ENCODE data around the gene CAMSAP1.

The CAMSAP1 gene

GRCh38 chr9:135883410-135884089 is 23.8 kb downstream of the CAMSAP1 start:
- DNase-seq (ENCODE audit: low read depth, low spot score), result no peak

GRCh38 chr9:135882011-135882410 is 25.3 kb downstream of the CAMSAP1 start:
- no peak for DNase-seq (ENCODE audit: low read depth, low spot score)

GRCh38 chr9:135880438-135880837 is 26.9 kb downstream of the CAMSAP1 start:
- DNase-seq (ENCODE audit: low read depth, low spot score), result no peak

- no peak for DNase-seq (ENCODE audit: low read depth, low spot score)
These were observed 27.7 kb downstream of the CAMSAP1 start for GRCh38 chr9:135879619-135880018.

- no peak for DNase-seq (ENCODE audit: low read depth, low spot score)
These were observed 28.1 kb downstream of the CAMSAP1 start for GRCh38 chr9:135879237-135879601.

GRCh38 chr9:135878528-135879236 is 28.7 kb downstream of the CAMSAP1 start:
- DNase-seq (ENCODE audit: low read depth, low spot score), result no peak

GRCh38 chr9:135877791-135878527 is 29.4 kb downstream of the CAMSAP1 start:
- DNase-seq (ENCODE audit: low read depth, low spot score), result no peak

- no peak for DNase-seq (ENCODE audit: low read depth, low spot score)
These were observed 30.4 kb downstream of the CAMSAP1 start for GRCh38 chr9:135876936-135877335.

GRCh38 chr9:135874859-135875258 is 32.5 kb downstream of the CAMSAP1 start:
- DNase-seq (ENCODE audit: low read depth, low spot score), result no peak

GRCh38 chr9:135869909-135870308 is 37.4 kb downstream of the CAMSAP1 start:
- no peak for DNase-seq (ENCODE audit: low read depth, low spot score)

- DNase-seq (ENCODE audit: low read depth, low spot score), result no peak
These were observed 41.8 kb downstream of the CAMSAP1 start for GRCh38 chr9:135865531-135865930.

GRCh38 chr9:135864447-135865049 is 42.8 kb downstream of the CAMSAP1 start:
- peak; percentile 61 for DNase-seq (ENCODE audit: low read depth, low spot score)

GRCh38 chr9:135862809-135863208 is 44.5 kb downstream of the CAMSAP1 start:
- DNase-seq (ENCODE audit: low read depth, low spot score), result no peak

GRCh38 chr9:135858491-135859185 is 48.7 kb downstream of the CAMSAP1 start:
- no peak for DNase-seq (ENCODE audit: low read depth, low spot score)

GRCh38 chr9:135857843-135858242 is 49.5 kb downstream of the CAMSAP1 start:
- no peak for DNase-seq (ENCODE audit: low read depth, low spot score)

GRCh38 chr9:135857371-135857786 is 50.0 kb downstream of the CAMSAP1 start:
- no peak for DNase-seq (ENCODE audit: low read depth, low spot score)

GRCh38 chr9:135851748-135852147 is 55.6 kb downstream of the CAMSAP1 start:
- DNase-seq (ENCODE audit: low read depth, low spot score), result no peak

- DNase-seq (ENCODE audit: low read depth, low spot score), result no peak
These were observed 56.6 kb downstream of the CAMSAP1 start for GRCh38 chr9:135850737-135851136.

- no peak for DNase-seq (ENCODE audit: low read depth, low spot score)
These were observed 58.2 kb downstream of the CAMSAP1 start for GRCh38 chr9:135849181-135849580.

GRCh38 chr9:135848341-135849047 is 58.9 kb downstream of the CAMSAP1 start:
- no peak for DNase-seq (ENCODE audit: low read depth, low spot score)

GRCh38 chr9:135847833-135848232 is 59.5 kb downstream of the CAMSAP1 start:
- DNase-seq (ENCODE audit: low read depth, low spot score), result no peak

Measured in activated CD4-positive, CD25-positive, alpha-beta regulatory T cell treated with anti-CD3 and anti-CD28 coated beads, Interleukin-2, amount 50 U/mL, for 16 hours (primary cell).